NOMO-1 treated with DMSO at 0.1 percent for 48 hours (cell line): Measurements from ENCODE around the gene OPN5.
A peak's percentile ranks its signal among the peaks of the same experiment; 100 is the strongest.
"Not testable (repeated sequence)": the region's sequence is repeated elsewhere in the genome, so short reads cannot be mapped to it uniquely, and the experiment has no call there.

Experiments used
- DNase-seq: peaks from one replicate; lab custom pipeline; 2025; ENCODE audit not compliant: unreplicated experiment; lab: John Stamatoyannopoulos, UW

The OPN5 gene

GRCh38 chr6:47781732-47782131, at the start of gene OPN5:
OPN5 (plus strand) TSS chr6:47782032; CDS start chr6:47782067, 35 bp downstream.
- DNase-seq: no peak

- peak; percentile 13 for DNase-seq
Measured at GRCh38 chr6:47733879-47734558, 47.8 kb upstream of the OPN5 start.

GRCh38 chr6:47734831-47735481, 46.9 kb upstream of the OPN5 start:
- DNase-seq: no peak

GRCh38 chr6:47736083-47736700, 45.6 kb upstream of the OPN5 start:
- no peak for DNase-seq

GRCh38 chr6:47737406-47737805, 44.4 kb upstream of the OPN5 start:
- DNase-seq: no peak

GRCh38 chr6:47740714-47741113, 41.1 kb upstream of the OPN5 start:
- no peak for DNase-seq

GRCh38 chr6:47741807-47742206, 40.0 kb upstream of the OPN5 start:
- no peak for DNase-seq

GRCh38 chr6:47743744-47744143, 38.1 kb upstream of the OPN5 start:
- DNase-seq: no peak

- DNase-seq: not testable (repeated sequence)
Measured at GRCh38 chr6:47745269-47745668, 36.6 kb upstream of the OPN5 start.

- no peak for DNase-seq
Measured at GRCh38 chr6:47749757-47750156, 32.1 kb upstream of the OPN5 start.

GRCh38 chr6:47752801-47753200, 29.0 kb upstream of the OPN5 start:
- no peak for DNase-seq

GRCh38 chr6:47759364-47759763, 22.5 kb upstream of the OPN5 start:
- no peak for DNase-seq

GRCh38 chr6:47762502-47762901, 19.3 kb upstream of the OPN5 start:
- no peak for DNase-seq

- DNase-seq: no peak
Measured at GRCh38 chr6:47766445-47766844, 15.4 kb upstream of the OPN5 start.

GRCh38 chr6:47767102-47767501, 14.7 kb upstream of the OPN5 start:
- no peak for DNase-seq

- DNase-seq: no peak
Measured at GRCh38 chr6:47769982-47770381, 11.8 kb upstream of the OPN5 start.

GRCh38 chr6:47772359-47772758, 9.5 kb upstream of the OPN5 start:
- DNase-seq: no peak

GRCh38 chr6:47773005-47773404, 8.8 kb upstream of the OPN5 start:
- no peak for DNase-seq

- DNase-seq: peak; percentile 42
Measured at GRCh38 chr6:47780510-47781356, 1.1 kb upstream of the OPN5 start.

- no peak for DNase-seq
Measured at GRCh38 chr6:47785182-47785581, 3.4 kb downstream of the OPN5 start.
